OCI-LY3 (cell line): Measurements from ENCODE around the gene BCL6B.

Experiments used
- H2AFZ ChIP-seq: fragments of 200-600, 300-600 bp; shearing (Covaris generic); 2 replicates; pipeline ENCODE4 v1.6.0; 2014; ENCODE audit warnings: antibody characterized with exemption, low read depth, low read length
- H3K27ac ChIP-seq: fragments of 200-600, 300-600 bp; sonication (generic); 2 replicates; pipeline ENCODE4 v1.5.1; 2014; ENCODE audit warnings: mild to moderate bottlenecking, low read length, moderate library complexity, mixed read lengths
- H3K27me3 ChIP-seq: fragments of 200-600, 300-600 bp; sonication (generic); 2 replicates; pipeline ENCODE4 v1.6.1; 2014; ENCODE audit warnings: low read depth, low read length, mixed read lengths
- H3K36me3 ChIP-seq: fragments of 200-600, 300-600 bp; sonication (generic); replicated peaks from 2 replicates; pipeline ENCODE3; 2014; ENCODE audit warnings: low read depth, low read length, mixed read lengths
- H3K4me1 ChIP-seq: fragments of 300-600, 200-600 bp; sonication (generic); 2 replicates; pipeline ENCODE4 v1.6.1; 2014; ENCODE audit warnings: low read length, mixed read lengths
- H3K4me2 ChIP-seq: fragments of 200-600, 300-600 bp; sonication (generic); 2 replicates; pipeline ENCODE4 v1.6.1; 2014; ENCODE audit warnings: low read length, mixed read lengths
- H3K4me3 ChIP-seq: fragments of 300-600, 200-600 bp; sonication (generic); 2 replicates; pipeline ENCODE4 v1.5.1; 2014; ENCODE audit warnings: antibody characterized with exemption, mild to moderate bottlenecking, low read length, moderate library complexity
- H3K79me2 ChIP-seq: fragments of 300-600, 200-600 bp; shearing (Covaris generic); 2 replicates; pipeline ENCODE4 v1.6.1; 2014; ENCODE audit warnings: mild to moderate bottlenecking, low read length, mixed read lengths
- H3K9ac ChIP-seq: fragments of 300-600, 200-600 bp; shearing (Covaris generic); 2 replicates; pipeline ENCODE4 v1.6.0; 2014; ENCODE audit warnings: mild to moderate bottlenecking, low read length, moderate library complexity
- H3K9me3 ChIP-seq: fragments of 200-600, 300-600 bp; shearing (Covaris generic); 2 replicates; pipeline ENCODE4 v1.6.1; 2014; ENCODE audit warnings: low read length, mixed read lengths; ENCODE audit not compliant: insufficient read depth
- H4K20me1 ChIP-seq: fragments of 200-600, 300-600 bp; sonication (generic); 2 replicates; pipeline ENCODE4 v1.6.1; 2016; ENCODE audit warnings: low read length, mixed read lengths; ENCODE audit not compliant: insufficient read depth
- CTCF ChIP-seq: fragments of 200-600, 300-600 bp; sonication (generic); IDR thresholded peaks from 2 replicates; pipeline ENCODE4 v1.5.1; 2014; ENCODE audit warnings: antibody characterized with exemption, low read length, low read depth
- EZH2phosphoT487 ChIP-seq: fragments of 200-600 bp; shearing (Covaris generic); IDR thresholded peaks from 2 replicates; pipeline ENCODE4 v1.6.1; 2018; ENCODE audit warnings: antibody characterized with exemption, mixed run types, low read depth

Gene BCL6B

GRCh38 chr17:7026471-7027115 is 3.7 kb downstream of the BCL6B start:
- peaks cover 6% of the 10 kb centered on the region for H3K4me1 ChIP-seq
- H2AFZ ChIP-seq = no peak overlapping the region
- H3K36me3 ChIP-seq = no peaks in the 10 kb centered on the region
- no peak overlapping the region for H3K9ac ChIP-seq
- no peaks in the 10 kb centered on the region for H3K79me2 ChIP-seq
- no peak overlapping the region for H3K27ac ChIP-seq
- no peaks in the 10 kb centered on the region for H4K20me1 ChIP-seq
- no peak overlapping the region for H3K4me2 ChIP-seq
- H3K27me3 ChIP-seq = no peaks in the 10 kb centered on the region
- H3K4me3 ChIP-seq = no peak overlapping the region
- H3K9me3 ChIP-seq = no peaks in the 10 kb centered on the region
- TF ChIP-seq CTCF = no peak
- no peak for TF ChIP-seq EZH2phosphoT487

DNA sequence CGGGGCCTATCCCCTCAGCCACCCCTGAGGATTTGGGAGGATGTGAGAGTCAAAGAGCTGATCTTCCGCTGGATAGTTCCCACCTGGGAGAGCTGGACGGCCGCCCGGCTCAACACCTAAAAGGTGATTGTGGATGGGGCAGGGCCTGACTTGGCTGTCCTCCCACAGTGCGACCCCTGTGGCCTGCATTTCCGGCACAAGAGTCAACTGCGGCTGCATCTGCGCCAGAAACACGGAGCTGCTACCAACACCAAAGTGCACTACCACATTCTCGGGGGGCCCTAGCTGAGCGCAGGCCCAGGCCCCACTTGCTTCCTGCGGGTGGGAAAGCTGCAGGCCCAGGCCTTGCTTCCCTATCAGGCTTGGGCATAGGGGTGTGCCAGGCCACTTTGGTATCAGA is 4.5 kb downstream of the BCL6B start:
- Histone ChIP-seq H3K9ac (no peak overlapping the region), H3K27ac (no peak overlapping the region), H3K4me3 (no peak overlapping the region), H3K4me1 (peaks cover 3% of the 10 kb centered on the region; the same call in 1 of the 2 replicates), H3K36me3 (no peaks in the 10 kb centered on the region), H3K9me3 (no peaks in the 10 kb centered on the region), H3K27me3 (no peaks in the 10 kb centered on the region), H3K4me2 (no peak overlapping the region), H2AFZ (no peak overlapping the region), H4K20me1 (no peaks in the 10 kb centered on the region), H3K79me2 (no peaks in the 10 kb centered on the region)
- TF ChIP-seq CTCF (no peak), EZH2phosphoT487 (no peak)

- no peak overlapping the region for H3K4me3 ChIP-seq
- no peak overlapping the region for H3K4me2 ChIP-seq
- no peaks in the 10 kb centered on the region for H4K20me1 ChIP-seq
- H3K27me3 ChIP-seq = no peaks in the 10 kb centered on the region
- no peak for TF ChIP-seq EZH2phosphoT487
- no peak for TF ChIP-seq CTCF
- no peak overlapping the region for H3K9ac ChIP-seq
- H3K27ac ChIP-seq = no peak overlapping the region
- no peaks in the 10 kb centered on the region for H3K9me3 ChIP-seq
- no peaks in the 10 kb centered on the region for H3K36me3 ChIP-seq
- no peak overlapping the region for H2AFZ ChIP-seq
- H3K79me2 ChIP-seq = no peaks in the 10 kb centered on the region
- H3K4me1 ChIP-seq = no peaks in the 10 kb centered on the region
These were observed 6.2 kb downstream of the BCL6B start for GRCh38 chr17:7029096-7029495.

DNA sequence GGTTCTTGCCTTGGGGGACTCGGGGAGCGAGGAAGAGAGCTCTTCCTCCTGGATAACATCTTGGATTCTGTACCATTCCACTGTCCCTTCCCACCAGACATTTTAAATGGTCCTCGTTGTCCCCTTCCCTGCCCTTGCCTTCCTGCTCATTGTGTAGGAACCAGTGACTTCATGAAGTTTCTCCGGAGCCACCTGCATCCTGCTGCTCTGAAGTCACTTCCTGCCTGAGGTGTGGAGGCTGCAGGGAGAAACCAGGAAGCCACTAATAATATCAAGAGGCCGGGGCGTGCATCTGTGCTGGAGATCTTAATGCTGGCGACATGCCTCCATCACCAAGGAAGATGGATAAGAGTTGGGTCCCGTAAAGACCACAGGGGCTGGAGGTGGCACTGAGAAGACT is 6.8 kb downstream of the BCL6B start:
- Histone ChIP-seq H3K27me3 (no peaks in the 10 kb centered on the region), H3K4me2 (no peak overlapping the region), H3K4me1 (no peaks in the 10 kb centered on the region), H3K4me3 (no peak overlapping the region), H3K27ac (no peak overlapping the region), H3K9me3 (no peaks in the 10 kb centered on the region), H3K79me2 (no peaks in the 10 kb centered on the region), H3K36me3 (no peaks in the 10 kb centered on the region), H2AFZ (no peak overlapping the region), H4K20me1 (no peaks in the 10 kb centered on the region), H3K9ac (no peak overlapping the region)
- TF ChIP-seq EZH2phosphoT487 (no peak), CTCF (no peak)
